HFF-Myc (cell line): ENCODE results near the gene NCOA5.

Experiments
- DNase-seq: peaks from one replicate; pipeline ENCODE4 v3.0.0-alpha.2; 2011; ENCODE audit warnings: low read depth; ENCODE audit errors: extremely low read depth
- H3K4me3 ChIP-seq: replicated peaks from 2 replicates; pipeline ENCODE4 v1.5.1; 2011; ENCODE audit warnings: low read depth, mild to moderate bottlenecking, control low read depth, low read length
- CTCF ChIP-seq: IDR thresholded peaks from 2 replicates; pipeline ENCODE4 v1.5.1; 2012; ENCODE audit warnings: mild to moderate bottlenecking, low read depth, low read length, control low read depth; ENCODE audit errors: missing control alignments

The NCOA5 gene

GRCh38 chr20:46089167-46089416 is 670 bp downstream of the NCOA5 start:
- TF ChIP-seq CTCF: no peak
- DNase-seq: no peak
- peak overlapping the region; percentile 93 for H3K4me3 ChIP-seq

GRCh38 chr20:46088409-46089166 is 1.2 kb downstream of the NCOA5 start:
- no peak for TF ChIP-seq CTCF
- no peak for DNase-seq
- H3K4me3 ChIP-seq: peak overlapping the region; percentile 93

- TF ChIP-seq CTCF: no peak
- H3K4me3 ChIP-seq: no peak overlapping the region
- DNase-seq: no peak
These were observed 2.6 kb downstream of the NCOA5 start for GRCh38 chr20:46087161-46087560.

GRCh38 chr20:46085179-46085851 is 4.4 kb downstream of the NCOA5 start:
- no peak for DNase-seq
- no peak for TF ChIP-seq CTCF
- no peak overlapping the region for H3K4me3 ChIP-seq

- DNase-seq: no peak
- TF ChIP-seq CTCF: no peak
- H3K4me3 ChIP-seq: no peak overlapping the region
These were observed 5.0 kb downstream of the NCOA5 start for GRCh38 chr20:46084805-46085178.

GRCh38 chr20:46083531-46084061 is 6.2 kb downstream of the NCOA5 start:
- no peak for DNase-seq
- H3K4me3 ChIP-seq: no peak overlapping the region
- no peak for TF ChIP-seq CTCF
